ENCODE measurements around the gene F13A1. TPM values are rescaled to one million over a fixed set of nuclear protein-coding genes. Genes with fewer than 3 reads are reported as not detected.

F13A1 gene
- polyA plus RNA-seq, 2 of the 4 experiments (the other 2 are of a cell fraction): not detected

GRCh38 chr6:6260196-6260722 lies 60.2 kb downstream of the F13A1 start (continued):
- TF ChIP-seq RFX5 (IDR thresholded peaks at IDR 0.05) (no peak), HDAC2 (IDR thresholded peaks at IDR 0.05) (no peak), MAX (IDR thresholded peaks at IDR 0.05) (no peak), HEYL (CRISPR knock-in tag; IDR thresholded peaks at IDR 0.05) (no peak), TP53 (CRISPR knock-in tag; IDR thresholded peaks at IDR 0.05) (no peak), NFE2L2 (conservative IDR thresholded peaks at IDR 0.05; ENCODE audit: low read length) (no peak), KDM1A (IDR thresholded peaks at IDR 0.05; ENCODE audit: low read depth) (no peak), ATOH8 (CRISPR knock-in tag; IDR thresholded peaks at IDR 0.05; ENCODE audit: low read depth) (no peak), HOXB13 (CRISPR knock-in tag; IDR thresholded peaks at IDR 0.05; ENCODE audit: low read depth) (no peak)

GRCh38 chr6:6256886-6257285 lies 63.6 kb downstream of the F13A1 start:
- no peak for DNase-seq (ENCODE audit: low read depth in 1 of 2, low spot score in 1 of 2)
- ATAC-seq: no peak
- no peak for FAIRE-seq

GRCh38 chr6:6256259-6256658 lies 64.2 kb downstream of the F13A1 start:
- WGBS (ENCODE audit: missing lambda C conversion rate): 7% methylated on average over 4 of the region's 4 CpGs
- H3K4me1 ChIP-seq: no peaks in the 10 kb centered on the region
- H3K27ac ChIP-seq: no peak overlapping the region
- H3K9me3 ChIP-seq: no peaks in the 10 kb centered on the region
- DNase-seq (ENCODE audit: low read depth in 1 of 2, low spot score in 1 of 2): no peak
- no peak for ATAC-seq
- POLR2A ChIA-PET: no interaction called here
- no peak for TF ChIP-seq HOXB5 (CRISPR knock-in tag; IDR thresholded peaks at IDR 0.05)
- TF ChIP-seq MYC (IDR thresholded peaks at IDR 0.05; ENCODE audit: borderline replicate concordance, low read length): no peak
- no peak for TF ChIP-seq CBX8 (IDR thresholded peaks at IDR 0.05)
- no peak for TF ChIP-seq POLR2A (IDR thresholded peaks at IDR 0.05; ENCODE audit: low read length)
- TF ChIP-seq CEBPB (IDR thresholded peaks at IDR 0.05): no peak
- no peak for TF ChIP-seq ATOH8 (CRISPR knock-in tag; IDR thresholded peaks at IDR 0.05; ENCODE audit: low read depth)
- TF ChIP-seq GATA3 (IDR thresholded peaks at IDR 0.05; ENCODE audit: borderline replicate concordance): no peak
- no peak for TF ChIP-seq REST (IDR thresholded peaks at IDR 0.05)
- TF ChIP-seq USF2 (IDR thresholded peaks at IDR 0.05): no peak
- no peak for TF ChIP-seq RARB (CRISPR knock-in tag; IDR thresholded peaks at IDR 0.05)
- TF ChIP-seq NFE2L2 (conservative IDR thresholded peaks at IDR 0.05; ENCODE audit: low read length): no peak
- no peak for TF ChIP-seq HES2 (IDR thresholded peaks at IDR 0.05)
- TF ChIP-seq FOXS1 (CRISPR knock-in tag; IDR thresholded peaks at IDR 0.05): no peak
- TF ChIP-seq EHMT2 (IDR thresholded peaks at IDR 0.05; ENCODE audit: low read depth): no peak
- TF ChIP-seq TP53 (CRISPR knock-in tag; IDR thresholded peaks at IDR 0.05): no peak
- TF ChIP-seq JUN (IDR thresholded peaks at IDR 0.05): no peak
- TF ChIP-seq KDM1A (IDR thresholded peaks at IDR 0.05; ENCODE audit: low read depth): no peak
- no peak for TF ChIP-seq HDAC2 (IDR thresholded peaks at IDR 0.05)
- FAIRE-seq: no peak
- H3K4me3 ChIP-seq: no peak overlapping the region
- H3K4me2 ChIP-seq: no peak overlapping the region
- CTCF ChIA-PET: no interaction called here

More at GRCh38 chr6:6256886-6257285, 63.6 kb downstream of the F13A1 start:
- no peak overlapping the region for H3K4me2 ChIP-seq
- no peak overlapping the region for H3K27ac ChIP-seq
- TF ChIP-seq NR3C1 (IDR thresholded peaks at IDR 0.05) (no peak), FOSL2 (IDR thresholded peaks at IDR 0.05) (no peak), FOSL2 (CRISPR knock-in tag; IDR thresholded peaks at IDR 0.05) (no peak), KDM5A (IDR thresholded peaks at IDR 0.05) (no peak), HDAC2 (IDR thresholded peaks at IDR 0.05) (no peak)
- H3K4me1 ChIP-seq: no peaks in the 10 kb centered on the region
- WGBS (ENCODE audit: missing lambda C conversion rate): 4% methylated on average over 2 of the region's 2 CpGs
- ChIA-PET POLR2A (no interaction called here), CTCF (no interaction called here)
- no peaks in the 10 kb centered on the region for H3K9me3 ChIP-seq
- H3K4me3 ChIP-seq: no peak overlapping the region
